Right lobe of liver (tissue), 4 donors: ENCODE measurements around the gene PARD6G.

Experiments used
- POLR2A ChIP-seq: fragments of 450-650 bp; IDR thresholded peaks from one replicate; pipeline ENCODE4 v1.6.1; 2017; ENCODE audit warnings: antibody characterized with exemption, mild to moderate bottlenecking
- TF ChIP-seq, protein P1 (sequence below), 4 donors: fragments of 200-600 bp in 3 of 4; fragments of 450-650 bp in 1 of 4; IDR thresholded peaks; one replicate each; pipeline versions ENCODE4 v1.5.1 to v1.8.0; 2016 to 2022; ENCODE audit warnings: antibody characterized with exemption in 4 of 4, mild to moderate bottlenecking in 2 of 4
- donor health status: DM: no; HTN: no; CAD: no.
- donor health status: DM: no; HTN: no; CAD: no.
- donor health status: DM: no; HTN: yes; CAD: no.

DNA sequence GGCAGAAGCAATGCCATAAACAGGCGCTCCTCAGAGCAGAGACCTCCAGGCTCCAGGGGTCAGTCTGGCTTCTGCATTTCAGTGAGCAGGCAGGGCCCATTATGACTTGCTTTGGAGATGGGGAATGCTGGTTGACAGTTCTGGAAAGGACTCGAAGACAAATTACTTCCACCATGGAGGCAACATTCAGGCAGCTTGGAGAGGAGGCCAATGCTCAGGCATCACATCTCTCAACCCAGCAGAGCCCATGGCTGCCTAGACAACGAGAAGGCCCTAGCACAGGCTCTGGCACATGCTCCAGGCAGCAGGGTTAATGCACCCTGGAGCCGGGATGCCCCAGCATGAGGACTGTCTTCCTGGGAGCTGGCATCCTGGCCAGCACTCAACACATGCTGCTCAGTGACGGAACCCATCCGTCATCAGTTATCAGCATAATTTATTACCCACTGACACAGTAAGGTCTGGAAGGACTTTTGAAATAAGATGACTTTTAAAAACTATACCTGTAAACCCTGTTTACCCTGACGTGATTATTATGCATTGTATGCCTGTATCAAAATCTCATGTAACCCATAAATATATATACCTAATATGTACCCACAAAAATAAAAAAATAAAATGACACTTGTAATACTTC lies 85.4 kb downstream of the PARD6G start:
- TF ChIP-seq POLR2A: no peak
- TF ChIP-seq, protein P1, sequence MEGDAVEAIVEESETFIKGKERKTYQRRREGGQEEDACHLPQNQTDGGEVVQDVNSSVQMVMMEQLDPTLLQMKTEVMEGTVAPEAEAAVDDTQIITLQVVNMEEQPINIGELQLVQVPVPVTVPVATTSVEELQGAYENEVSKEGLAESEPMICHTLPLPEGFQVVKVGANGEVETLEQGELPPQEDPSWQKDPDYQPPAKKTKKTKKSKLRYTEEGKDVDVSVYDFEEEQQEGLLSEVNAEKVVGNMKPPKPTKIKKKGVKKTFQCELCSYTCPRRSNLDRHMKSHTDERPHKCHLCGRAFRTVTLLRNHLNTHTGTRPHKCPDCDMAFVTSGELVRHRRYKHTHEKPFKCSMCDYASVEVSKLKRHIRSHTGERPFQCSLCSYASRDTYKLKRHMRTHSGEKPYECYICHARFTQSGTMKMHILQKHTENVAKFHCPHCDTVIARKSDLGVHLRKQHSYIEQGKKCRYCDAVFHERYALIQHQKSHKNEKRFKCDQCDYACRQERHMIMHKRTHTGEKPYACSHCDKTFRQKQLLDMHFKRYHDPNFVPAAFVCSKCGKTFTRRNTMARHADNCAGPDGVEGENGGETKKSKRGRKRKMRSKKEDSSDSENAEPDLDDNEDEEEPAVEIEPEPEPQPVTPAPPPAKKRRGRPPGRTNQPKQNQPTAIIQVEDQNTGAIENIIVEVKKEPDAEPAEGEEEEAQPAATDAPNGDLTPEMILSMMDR (IDR thresholded peaks at IDR 0.05): no peak
